Ovary (tissue), 3 donors: ENCODE data around the gene SPDYE2.
"Not testable (repeated sequence)": the region's sequence is repeated elsewhere in the genome, so short reads cannot be mapped to it uniquely, and the experiment has no call there.

Experiments
- CTCF ChIP-seq, 3 donors: fragments of 450-650 bp in 2 of 3; fragments of 200-600 bp in 1 of 3; IDR thresholded peaks; one replicate each; pipeline versions ENCODE4 v1.5.1 to v1.8.0; 2016 to 2022; ENCODE audit warnings: antibody characterized with exemption in 3 of 3, mild to moderate bottlenecking in 1 of 3
- EP300 ChIP-seq: sonication (generic); formaldehyde crosslinking; IDR thresholded peaks from one replicate; pipeline ENCODE4 v1.6.1; 2017; ENCODE audit warnings: antibody characterized with exemption
- POLR2A ChIP-seq: fragments of 450-650 bp; IDR thresholded peaks from one replicate; pipeline ENCODE4 v1.6.1; 2017; ENCODE audit warnings: antibody characterized with exemption, mild to moderate bottlenecking, moderate library complexity
- donor health status: DM: no; HTN: no; CAD: no.

GRCh38 chr7:102609734-102610133, 58.7 kb downstream of the SPDYE2 start:
- TF ChIP-seq EP300; CTCF (IDR thresholded peaks at IDR 0.05); POLR2A: not testable (repeated sequence)
